Measurements from ENCODE around the gene MDN1.
A peak's percentile ranks its signal among the peaks of the same experiment; 100 is the strongest.
"Not testable (repeated sequence)": the region's sequence is repeated elsewhere in the genome, so short reads cannot be mapped to it uniquely, and the experiment has no call there.

Gene MDN1

GRCh38 chr6:89777455-89777854 is 42.1 kb downstream of the MDN1 start:
- FAIRE-seq (peak; percentile 16), DNase-seq (ENCODE audit: insufficient read length, low spot score) (no peak)

GRCh38 chr6:89776583-89777233 is 42.9 kb downstream of the MDN1 start:
- FAIRE-seq = no peak
- DNase-seq (ENCODE audit: insufficient read length, low spot score) = no peak

- DNase-seq (ENCODE audit: insufficient read length, low spot score) = no peak
- no peak for FAIRE-seq
Observed at GRCh38 chr6:89775150-89775549, 44.4 kb downstream of the MDN1 start.

- DNase-seq (ENCODE audit: insufficient read length, low spot score) = no peak
- FAIRE-seq = no peak
Observed at GRCh38 chr6:89769572-89769971, 50.0 kb downstream of the MDN1 start.

GRCh38 chr6:89768324-89768723 is 51.3 kb downstream of the MDN1 start:
- DNase-seq (ENCODE audit: insufficient read length, low spot score) = no peak
- no peak for FAIRE-seq

GRCh38 chr6:89763550-89763949 is 56.0 kb downstream of the MDN1 start:
- no peak for FAIRE-seq
- no peak for DNase-seq (ENCODE audit: insufficient read length, low spot score)

- FAIRE-seq = no peak
- DNase-seq (ENCODE audit: insufficient read length, low spot score) = no peak
Observed at GRCh38 chr6:89758830-89759229, 60.8 kb downstream of the MDN1 start.

- FAIRE-seq (peak; percentile 9), DNase-seq (ENCODE audit: insufficient read length, low spot score) (no peak)
Observed at GRCh38 chr6:89750338-89750737, 69.3 kb downstream of the MDN1 start.

- no peak for FAIRE-seq
- DNase-seq (ENCODE audit: insufficient read length, low spot score) = no peak
Observed at GRCh38 chr6:89749918-89750317, 69.7 kb downstream of the MDN1 start.

- DNase-seq (ENCODE audit: insufficient read length, low spot score) (no peak), FAIRE-seq (no peak)
Observed at GRCh38 chr6:89745716-89746115, 73.9 kb downstream of the MDN1 start.

- no peak for FAIRE-seq
- DNase-seq (ENCODE audit: insufficient read length, low spot score) = no peak
Observed at GRCh38 chr6:89745096-89745495, 74.5 kb downstream of the MDN1 start.

GRCh38 chr6:89736893-89737292 is 82.7 kb downstream of the MDN1 start:
- DNase-seq (ENCODE audit: insufficient read length, low spot score) = no peak
- no peak for FAIRE-seq

GRCh38 chr6:89734526-89734925 is 85.1 kb downstream of the MDN1 start:
- no peak for DNase-seq (ENCODE audit: insufficient read length, low spot score)
- no peak for FAIRE-seq

- no peak for FAIRE-seq
- DNase-seq (ENCODE audit: insufficient read length, low spot score) = no peak
Observed at GRCh38 chr6:89731924-89732567, 87.5 kb downstream of the MDN1 start.

GRCh38 chr6:89731262-89731661 is 88.3 kb downstream of the MDN1 start:
- not testable (repeated sequence) for FAIRE-seq; DNase-seq (ENCODE audit: insufficient read length, low spot score)

- no peak for FAIRE-seq
Observed at GRCh38 chr6:89729818-89730217, 89.8 kb downstream of the MDN1 start.

GRCh38 chr6:89727501-89727900 is 92.1 kb downstream of the MDN1 start:
- DNase-seq (ENCODE audit: insufficient read length, low spot score) (no peak), FAIRE-seq (no peak)

More at GRCh38 chr6:89729818-89730217, 89.8 kb downstream of the MDN1 start:
- DNase-seq (ENCODE audit: insufficient read length, low spot score) = no peak

- DNase-seq (ENCODE audit: insufficient read length, low spot score) = no peak
- no peak for FAIRE-seq
Observed at GRCh38 chr6:89724981-89725380, 94.6 kb downstream of the MDN1 start.

- no peak for DNase-seq (ENCODE audit: insufficient read length, low spot score)
- no peak for FAIRE-seq
Observed at GRCh38 chr6:89723046-89723445, 96.5 kb downstream of the MDN1 start.

- DNase-seq (ENCODE audit: insufficient read length, low spot score) = no peak
- no peak for FAIRE-seq
Observed at GRCh38 chr6:89716532-89716931, 103.1 kb downstream of the MDN1 start.

GRCh38 chr6:89711801-89712200 is 107.8 kb downstream of the MDN1 start:
- FAIRE-seq = no peak
- no peak for DNase-seq (ENCODE audit: insufficient read length, low spot score)

GRCh38 chr6:89708316-89708715 is 111.3 kb downstream of the MDN1 start:
- FAIRE-seq (no peak), DNase-seq (ENCODE audit: insufficient read length, low spot score) (no peak)

- no peak for FAIRE-seq
- DNase-seq (ENCODE audit: insufficient read length, low spot score) = no peak
Observed at GRCh38 chr6:89707766-89708165, 111.8 kb downstream of the MDN1 start.
